Activated T-helper 17 cell treated with anti-CD3 and anti-CD28 coated beads, Interleukin-2, amount 50 U/mL, for 72 hours (primary cell): ENCODE measurements around the gene DEDD. TPM values are rescaled to one million over a fixed set of nuclear protein-coding genes. Genes with fewer than 3 reads are reported as not detected.
A peak's percentile ranks its signal among the peaks of the same experiment; 100 is the strongest.

ENCODE experiments used
- ATAC-seq: fragments of 150-1000 bp; cut with Tn5 transposase; replicated peaks from 2 replicates; pipeline ENCODE4 v1.10.0; 2021; ENCODE audit warnings: mild to moderate bottlenecking, moderate library complexity
- H3K27ac Mint-ChIP-seq: one replicate; pipeline ENCODE4 v1.8.0; 2022; ENCODE audit warnings: mixed read lengths
- H3K27me3 Mint-ChIP-seq: one replicate; pipeline ENCODE4 v1.8.0; 2022; ENCODE audit warnings: mixed read lengths
- H3K36me3 Mint-ChIP-seq: one replicate; pipeline ENCODE4 v1.8.0; 2022; ENCODE audit warnings: low read depth, mild to moderate bottlenecking, mixed read lengths
- H3K4me1 Mint-ChIP-seq: one replicate; pipeline ENCODE4 v1.8.0; 2022; ENCODE audit warnings: mixed read lengths
- H3K4me3 Mint-ChIP-seq: one replicate; pipeline ENCODE4 v1.8.0; 2022; ENCODE audit warnings: mild to moderate bottlenecking, mixed read lengths
- H3K9me3 Mint-ChIP-seq: one replicate; pipeline ENCODE4 v1.8.0; 2022; ENCODE audit warnings: mixed read lengths
- total RNA-seq, 2 donors: library from RNA; stranded (reverse); gene quantifications; one replicate each; pipeline ENCODE4 v1.2.3, GENCODE V29; 2022

DEDD gene
- total RNA-seq, 2 donors from 2014 or later = 39.9 to 41.3 TPM

DNA sequence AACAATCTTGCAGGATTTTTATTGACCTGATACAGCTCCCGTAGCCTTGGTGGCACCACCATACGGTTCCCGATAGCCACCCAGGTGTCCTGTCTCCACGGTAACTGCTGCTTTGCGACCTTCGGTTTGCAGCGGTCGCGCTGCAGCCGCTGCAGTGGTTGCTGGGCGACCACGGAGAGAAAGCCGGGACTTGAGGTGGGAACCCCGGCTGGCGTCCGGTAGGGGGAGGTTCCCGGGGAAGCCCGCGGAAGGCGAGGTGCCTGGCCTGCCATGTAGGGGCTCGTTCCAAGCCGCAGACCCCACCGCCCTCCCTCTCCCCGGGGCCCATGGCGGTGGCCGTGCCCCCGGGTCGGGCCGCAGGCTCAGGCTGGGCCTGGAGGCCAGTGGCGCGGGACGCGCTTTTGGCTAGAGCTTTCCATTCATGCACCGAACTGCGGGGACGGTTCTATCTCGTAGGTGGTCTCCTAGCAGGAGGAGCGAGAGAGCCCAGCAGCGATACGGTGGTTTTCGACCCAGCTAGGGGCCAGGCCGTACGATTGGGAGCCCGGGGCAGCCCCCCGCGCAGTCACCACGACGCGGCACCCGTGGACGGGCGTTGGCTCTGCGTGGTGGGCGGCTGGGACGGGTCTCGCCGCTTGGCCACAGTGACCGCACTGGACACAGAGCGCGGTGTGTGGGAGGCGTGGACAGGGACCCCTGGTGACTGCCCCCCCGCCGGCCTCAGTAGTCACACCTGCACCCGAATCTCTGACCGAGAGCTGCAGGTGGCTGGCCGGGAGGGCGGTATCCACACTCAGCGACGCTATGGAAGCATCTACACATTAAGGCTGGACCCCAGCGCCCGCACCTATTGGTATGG, 34.0 kb downstream of the DEDD start, which contains the start of gene KLHDC9:
Gene KLHDC9, plus strand, starts transcription at position 152 of the 859 bp plus-strand sequence. Its CDS starts 175 bp downstream, at position 327.
- Mint-ChIP-seq H3K4me1 (peaks cover 16% of the 10 kb centered on the region), H3K27me3 (no peaks in the 10 kb centered on the region), H3K27ac (peak within 1 kb of the TSS; percentile 91), H3K4me3 (peak within 1 kb of the TSS; percentile 73), H3K36me3 (peaks cover 51% of the 10 kb centered on the region), H3K9me3 (no peaks in the 10 kb centered on the region)
- ATAC-seq = peak; percentile 56

DNA sequence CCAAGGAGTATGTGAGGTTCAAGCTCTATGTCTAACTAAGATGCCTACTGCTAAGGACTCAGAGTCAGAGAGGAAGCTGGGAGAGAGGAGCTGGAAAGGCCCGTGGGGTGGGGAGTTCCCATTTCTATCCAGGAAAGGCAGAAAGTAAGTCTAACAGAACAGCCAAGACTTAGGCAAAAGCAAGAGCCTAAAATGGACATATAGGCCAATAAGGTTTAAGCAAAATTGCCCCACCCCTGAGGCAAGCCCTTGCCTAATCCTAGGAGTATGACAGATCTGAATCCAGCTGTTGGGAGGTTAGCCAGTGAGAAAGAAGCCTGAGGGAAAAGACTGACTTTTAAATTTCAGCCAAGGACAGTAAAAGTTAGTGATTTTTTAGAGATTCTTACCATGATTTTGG, 35.9 kb downstream of the DEDD start:
- peak overlapping the region; percentile 34 for H3K4me3 Mint-ChIP-seq
- ATAC-seq = no peak
- no peaks in the 10 kb centered on the region for H3K9me3 Mint-ChIP-seq
- H3K4me1 Mint-ChIP-seq = peaks cover 32% of the 10 kb centered on the region
- H3K36me3 Mint-ChIP-seq = peaks cover 33% of the 10 kb centered on the region
- peak overlapping the region; percentile 47 for H3K27ac Mint-ChIP-seq
- no peaks in the 10 kb centered on the region for H3K27me3 Mint-ChIP-seq

DNA sequence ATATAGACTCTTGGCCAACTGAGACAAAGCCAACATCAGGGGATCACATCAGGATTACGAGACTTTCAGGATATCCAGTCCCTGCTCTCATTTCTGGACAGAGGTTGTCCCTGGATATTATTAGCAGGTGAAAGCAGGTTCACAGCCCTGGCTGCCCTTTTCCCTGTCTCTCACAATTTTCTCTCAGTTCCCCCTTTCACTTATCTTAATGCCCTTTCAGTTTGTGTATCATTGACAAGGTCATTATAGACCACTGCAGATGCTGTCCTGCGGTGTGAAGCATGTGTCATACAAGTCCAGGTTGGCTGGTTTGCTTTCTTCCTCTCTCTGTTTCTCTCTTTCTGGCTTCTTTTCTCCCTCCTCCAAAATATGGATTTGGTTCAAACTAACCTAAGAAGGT, 36.5 kb downstream of the DEDD start:
- Mint-ChIP-seq H3K27me3 (no peaks in the 10 kb centered on the region), H3K4me1 (peaks cover 32% of the 10 kb centered on the region), H3K9me3 (no peaks in the 10 kb centered on the region), H3K4me3 (peak overlapping the region; percentile 34), H3K36me3 (peaks cover 28% of the 10 kb centered on the region), H3K27ac (peak overlapping the region; percentile 47)
- ATAC-seq = no peak

DNA sequence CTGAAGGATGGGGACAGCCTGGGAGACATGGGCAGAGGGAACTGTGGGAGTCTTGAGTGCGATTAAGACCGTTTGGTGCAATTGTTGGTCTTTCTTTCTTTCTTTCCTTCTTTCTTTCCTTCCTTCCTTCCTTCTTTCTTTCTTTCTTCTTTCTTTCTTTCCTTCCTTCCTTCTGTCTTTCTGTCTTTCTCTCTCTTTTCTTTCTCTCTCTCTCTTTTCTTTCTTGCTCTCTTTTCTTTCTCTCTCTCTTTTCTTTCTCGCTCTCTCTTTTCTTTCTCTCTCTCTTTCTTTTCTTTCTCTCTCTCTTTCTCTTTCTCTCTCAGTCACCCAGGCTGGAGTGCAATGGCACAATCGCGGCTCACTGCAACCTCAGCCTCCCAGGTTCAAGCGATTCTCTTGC, 37.2 kb downstream of the DEDD start:
- H3K27ac Mint-ChIP-seq = no peak overlapping the region
- H3K36me3 Mint-ChIP-seq = peaks cover 20% of the 10 kb centered on the region
- no peaks in the 10 kb centered on the region for H3K9me3 Mint-ChIP-seq
- no peak for ATAC-seq
- H3K27me3 Mint-ChIP-seq = no peaks in the 10 kb centered on the region
- no peak overlapping the region for H3K4me3 Mint-ChIP-seq
- peaks cover 40% of the 10 kb centered on the region for H3K4me1 Mint-ChIP-seq

DNA sequence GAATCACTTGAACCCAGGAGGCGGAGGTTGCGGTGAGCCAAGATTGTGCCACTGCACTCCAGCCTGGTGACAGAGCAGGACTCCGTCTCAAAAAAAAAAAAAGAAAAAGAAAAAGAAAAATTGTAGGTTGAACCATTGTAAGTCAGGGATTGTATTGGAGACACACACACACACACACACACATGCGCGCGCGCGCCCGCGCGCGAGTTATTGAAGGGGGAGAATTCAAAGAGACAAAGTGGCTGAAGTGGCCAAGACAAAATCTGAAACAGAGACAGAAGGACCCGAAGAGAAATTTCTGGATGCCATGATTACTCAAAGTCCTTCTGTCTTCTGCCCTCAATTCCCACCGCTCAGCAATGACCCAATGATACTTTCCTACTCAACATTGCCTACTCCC, 38.0 kb downstream of the DEDD start:
- Mint-ChIP-seq H3K27me3 (no peaks in the 10 kb centered on the region), H3K4me3 (no peak overlapping the region), H3K4me1 (peaks cover 40% of the 10 kb centered on the region), H3K27ac (no peak overlapping the region), H3K9me3 (no peaks in the 10 kb centered on the region), H3K36me3 (peaks cover 13% of the 10 kb centered on the region)
- ATAC-seq = no peak

DNA sequence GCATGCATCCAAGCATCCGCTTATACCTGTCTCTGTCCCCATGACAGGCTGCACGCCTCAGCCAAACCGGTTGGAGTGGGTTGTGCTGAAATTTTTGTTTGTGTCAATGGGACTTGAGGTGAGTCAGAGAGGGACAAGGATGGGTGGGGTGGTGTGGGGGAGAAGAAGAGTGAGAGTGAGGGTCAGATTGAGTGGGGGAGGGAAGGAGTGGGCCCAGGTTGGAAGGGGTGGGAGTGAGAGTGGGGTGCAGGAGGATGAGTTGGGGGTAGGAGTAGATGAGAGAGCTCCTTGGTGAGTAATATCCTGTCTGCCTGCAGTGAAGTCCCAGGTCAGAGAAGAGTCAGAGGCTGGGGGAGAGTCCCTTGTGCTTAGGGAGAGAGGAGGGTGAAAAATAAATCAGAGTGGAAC, 39.8 kb downstream of the DEDD start:
- no peaks in the 10 kb centered on the region for H3K9me3 Mint-ChIP-seq
- peaks cover 4% of the 10 kb centered on the region for H3K36me3 Mint-ChIP-seq
- H3K27ac Mint-ChIP-seq = peak overlapping the region; percentile 50
- peaks cover 32% of the 10 kb centered on the region for H3K4me1 Mint-ChIP-seq
- peak; percentile 96 for ATAC-seq
- peak overlapping the region; percentile 42 for H3K4me3 Mint-ChIP-seq
- no peaks in the 10 kb centered on the region for H3K27me3 Mint-ChIP-seq

DNA sequence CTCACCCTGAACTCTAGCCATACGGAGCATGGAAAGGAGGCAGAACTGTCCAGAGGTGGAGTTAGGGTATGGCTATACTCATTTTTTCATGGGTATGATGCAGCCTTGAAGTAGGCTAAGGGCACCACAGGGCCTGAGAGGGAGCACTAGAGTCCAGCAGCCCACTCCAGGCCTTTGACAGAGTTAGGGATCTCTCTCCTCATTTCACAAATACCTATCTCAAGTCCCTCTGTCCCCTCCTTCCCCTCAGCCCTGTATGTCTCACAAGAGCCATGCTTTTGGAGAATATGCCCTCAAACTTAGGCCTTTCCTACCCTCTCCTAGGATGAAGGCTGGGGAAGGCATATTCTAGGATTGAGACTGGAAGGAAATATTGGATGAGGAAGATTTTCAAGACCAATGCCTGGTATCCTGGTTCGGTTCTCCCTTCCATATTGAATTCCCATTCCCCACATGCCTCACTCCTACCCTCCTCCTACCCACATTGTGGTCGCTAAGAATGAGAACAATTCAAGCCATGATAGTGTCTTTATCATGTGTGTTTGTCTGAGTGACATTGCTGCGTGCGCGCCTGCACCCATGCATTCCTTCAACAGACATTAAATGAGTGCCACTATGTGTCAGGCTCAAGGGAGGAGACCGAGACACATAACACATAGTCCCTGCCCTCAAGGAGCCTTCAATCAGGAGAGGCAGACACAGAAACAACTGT, 40.5 kb downstream of the DEDD start:
- Mint-ChIP-seq H3K36me3 (no peaks in the 10 kb centered on the region), H3K4me3 (peak overlapping the region; percentile 42), H3K9me3 (no peaks in the 10 kb centered on the region), H3K27me3 (no peaks in the 10 kb centered on the region), H3K27ac (peak overlapping the region; percentile 50), H3K4me1 (peaks cover 25% of the 10 kb centered on the region)
- peak; percentile 13 for ATAC-seq

DNA sequence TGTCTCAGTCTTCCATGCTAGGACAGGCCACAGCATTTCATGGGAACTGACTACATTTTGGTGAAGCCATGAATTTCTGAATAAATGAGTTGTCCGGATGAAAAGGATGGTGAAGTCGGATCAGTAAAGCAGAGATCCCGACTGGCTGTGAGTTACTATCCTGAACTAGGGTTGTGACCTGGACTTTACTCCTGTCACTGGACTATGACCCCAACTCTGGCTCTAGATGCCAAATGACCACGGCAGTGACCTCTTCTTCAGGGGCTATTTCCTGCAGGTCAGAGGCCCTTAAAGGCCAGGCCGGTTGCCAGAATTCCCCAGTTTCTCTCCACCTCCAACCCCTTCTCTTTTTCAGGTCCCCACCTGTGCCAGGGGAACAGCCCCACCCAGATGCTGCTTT, 41.4 kb downstream of the DEDD start:
- Mint-ChIP-seq H3K9me3 (no peaks in the 10 kb centered on the region), H3K27ac (no peak overlapping the region), H3K27me3 (no peaks in the 10 kb centered on the region), H3K4me1 (peaks cover 24% of the 10 kb centered on the region), H3K4me3 (peak overlapping the region; percentile 7), H3K36me3 (no peaks in the 10 kb centered on the region)
- no peak for ATAC-seq

DNA sequence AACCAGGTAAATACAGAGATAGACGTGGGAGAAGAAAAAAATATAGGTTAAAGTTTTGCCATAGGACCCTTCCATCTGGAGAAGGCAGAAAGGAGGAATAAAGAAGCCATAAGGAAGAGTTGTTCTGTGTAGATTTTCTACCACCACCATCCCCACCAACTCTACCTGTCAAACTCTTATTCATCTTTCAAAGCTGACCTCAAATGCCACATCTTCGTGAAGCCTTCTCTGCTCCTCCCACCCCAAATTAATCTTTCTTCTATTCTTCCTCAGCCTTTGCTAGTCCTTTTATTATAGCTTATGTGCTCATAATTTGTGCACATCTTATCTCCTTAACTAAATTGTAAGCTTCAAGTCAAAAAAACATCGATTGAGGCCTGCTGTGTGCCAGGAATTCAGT, 41.9 kb downstream of the DEDD start:
- peak; percentile 37 for ATAC-seq
- no peaks in the 10 kb centered on the region for H3K27me3 Mint-ChIP-seq
- no peak overlapping the region for H3K27ac Mint-ChIP-seq
- H3K4me1 Mint-ChIP-seq = peaks cover 24% of the 10 kb centered on the region
- H3K36me3 Mint-ChIP-seq = no peaks in the 10 kb centered on the region
- H3K4me3 Mint-ChIP-seq = peak overlapping the region; percentile 7
- no peaks in the 10 kb centered on the region for H3K9me3 Mint-ChIP-seq

DNA sequence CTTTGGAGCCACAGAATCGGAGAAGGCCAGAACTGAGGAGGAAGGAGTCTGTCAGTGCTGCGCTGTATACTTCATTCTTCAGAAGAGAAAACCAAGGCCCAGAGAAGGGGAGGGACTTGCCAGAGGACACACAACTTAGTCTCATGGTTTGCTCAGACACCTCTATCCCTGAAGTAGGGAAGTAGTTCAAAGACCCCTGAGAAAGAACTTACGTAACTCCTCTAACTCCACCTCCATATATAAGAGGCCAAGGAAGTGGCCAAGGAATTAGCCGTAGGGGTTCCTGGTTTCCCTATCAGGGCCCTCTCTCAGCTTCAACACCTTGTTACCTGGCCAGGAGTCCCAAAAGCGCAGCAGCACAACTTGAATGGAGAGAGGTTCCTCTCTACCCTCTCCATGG, 42.5 kb downstream of the DEDD start:
- H3K4me3 Mint-ChIP-seq = no peak overlapping the region
- no peaks in the 10 kb centered on the region for H3K27me3 Mint-ChIP-seq
- no peak overlapping the region for H3K27ac Mint-ChIP-seq
- H3K36me3 Mint-ChIP-seq = no peaks in the 10 kb centered on the region
- no peaks in the 10 kb centered on the region for H3K9me3 Mint-ChIP-seq
- ATAC-seq = no peak
- H3K4me1 Mint-ChIP-seq = peaks cover 24% of the 10 kb centered on the region

DNA sequence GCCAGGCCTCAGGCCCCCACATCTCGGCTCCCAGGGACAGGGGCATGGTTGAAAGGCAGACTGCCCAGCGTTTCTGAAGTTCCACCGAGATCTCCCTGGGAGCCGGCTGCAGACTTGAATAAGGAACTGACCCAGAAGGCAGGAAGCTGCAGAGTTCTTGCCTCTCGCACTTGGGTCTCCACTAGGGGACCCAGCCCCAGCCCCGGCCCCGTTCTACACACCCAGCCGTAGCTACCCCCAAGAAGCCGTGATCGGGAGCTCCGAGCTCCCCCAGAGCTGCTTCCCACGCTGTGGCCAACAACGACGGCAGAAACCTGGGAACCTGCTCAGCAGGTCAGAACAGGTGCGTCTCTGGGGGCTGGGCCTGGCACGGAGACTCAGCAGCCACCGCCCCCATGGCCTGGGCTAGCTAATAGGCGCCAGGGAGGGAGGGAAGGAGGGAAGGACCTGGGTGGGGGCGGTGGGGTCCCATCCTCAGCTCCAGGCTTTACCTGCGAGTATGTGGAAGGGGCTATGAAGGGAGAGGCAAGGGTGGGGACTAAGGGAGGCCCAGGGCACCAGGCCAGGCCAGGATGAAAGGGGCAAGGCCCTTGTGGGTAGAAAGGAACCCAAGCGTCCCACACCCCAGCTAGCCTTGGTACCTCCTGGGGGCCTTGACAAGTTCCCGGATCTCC, 43.1 kb downstream of the DEDD start, which contains the start of gene NECTIN4:
Gene NECTIN4, minus strand, starts transcription at position 308 of the 674 bp plus-strand sequence. Its CDS starts 262 bp downstream, at position 46.
- Mint-ChIP-seq H3K27ac (peak within 1 kb of the TSS; percentile 64), H3K27me3 (no peaks in the 10 kb centered on the region), H3K9me3 (no peaks in the 10 kb centered on the region), H3K36me3 (no peaks in the 10 kb centered on the region), H3K4me1 (peaks cover 24% of the 10 kb centered on the region), H3K4me3 (peak within 1 kb of the TSS; percentile 7)
- ATAC-seq = no peak

DNA sequence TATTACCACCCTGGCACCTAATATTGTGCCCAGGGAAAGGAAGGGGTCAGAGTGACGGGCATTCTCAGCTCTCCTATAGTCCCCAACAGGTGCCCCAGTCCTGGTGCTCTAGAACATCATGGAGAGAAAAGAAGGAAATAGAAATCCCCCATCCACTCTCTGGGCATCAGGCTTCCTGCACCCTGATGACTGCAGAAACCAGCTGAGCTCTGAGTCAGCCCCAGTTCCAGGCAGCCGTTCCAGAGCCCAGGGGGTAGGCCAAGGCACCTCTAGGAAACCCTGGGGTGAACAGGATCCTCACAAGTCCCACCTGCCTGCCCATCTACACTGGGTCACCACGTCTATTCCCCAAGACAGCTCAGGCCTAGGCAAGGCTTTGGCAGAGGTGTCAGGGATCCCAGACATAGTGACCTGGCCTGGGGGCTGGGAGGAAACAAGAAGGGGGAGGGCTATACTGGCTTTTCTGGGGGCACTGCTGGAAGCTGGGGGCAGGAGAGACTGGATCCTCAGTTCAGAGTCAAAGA, 43.8 kb downstream of the DEDD start:
- Mint-ChIP-seq H3K36me3 (no peaks in the 10 kb centered on the region), H3K4me1 (peaks cover 24% of the 10 kb centered on the region), H3K27me3 (no peaks in the 10 kb centered on the region), H3K27ac (peak overlapping the region; percentile 64), H3K4me3 (no peak overlapping the region), H3K9me3 (no peaks in the 10 kb centered on the region)
- no peak for ATAC-seq

DNA sequence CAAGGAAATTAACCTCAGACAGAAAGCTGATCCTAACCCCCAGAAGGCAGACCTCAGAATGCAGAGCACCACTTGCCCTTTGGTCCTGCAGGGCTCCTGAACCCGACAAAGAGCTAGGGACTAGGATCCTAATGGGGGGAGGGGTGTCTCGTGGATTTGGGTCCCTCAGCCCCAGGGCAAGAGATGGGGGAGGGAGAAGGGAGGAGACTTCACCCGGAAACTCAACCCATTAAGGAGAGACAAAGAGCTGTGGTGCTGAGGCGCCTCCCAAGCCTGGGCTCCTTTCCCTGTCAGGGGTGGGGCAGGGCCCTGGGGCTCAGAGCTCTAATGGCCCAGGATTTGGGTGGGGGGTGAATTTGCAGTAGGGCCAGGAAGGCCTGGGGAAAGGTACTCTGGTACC, 46.0 kb downstream of the DEDD start:
- H3K9me3 Mint-ChIP-seq = no peaks in the 10 kb centered on the region
- H3K27ac Mint-ChIP-seq = peak overlapping the region; percentile 20
- H3K27me3 Mint-ChIP-seq = no peaks in the 10 kb centered on the region
- H3K36me3 Mint-ChIP-seq = no peaks in the 10 kb centered on the region
- peaks cover 8% of the 10 kb centered on the region for H3K4me1 Mint-ChIP-seq
- no peak overlapping the region for H3K4me3 Mint-ChIP-seq
- ATAC-seq = no peak

DNA sequence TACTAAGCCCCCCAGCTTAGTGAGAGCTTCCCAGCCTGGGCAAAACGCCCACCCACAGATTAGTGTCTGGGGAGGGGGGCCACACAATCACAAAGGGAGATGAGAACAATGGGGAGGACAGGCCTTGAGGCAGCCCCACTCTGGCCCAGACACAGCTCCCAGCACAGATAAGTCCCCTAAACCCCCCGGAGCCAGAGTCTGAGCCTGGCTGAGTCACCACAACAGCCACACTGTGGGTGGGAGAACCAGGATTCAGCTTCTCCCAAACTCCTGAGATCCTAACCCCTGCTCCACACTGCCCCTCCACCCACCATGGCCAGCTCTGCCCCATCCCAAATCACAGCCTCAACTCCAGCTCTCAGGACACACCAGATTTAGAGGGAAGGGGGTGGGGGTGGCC, 47.3 kb downstream of the DEDD start:
- Mint-ChIP-seq H3K36me3 (no peaks in the 10 kb centered on the region), H3K4me1 (no peaks in the 10 kb centered on the region), H3K9me3 (no peaks in the 10 kb centered on the region), H3K4me3 (no peak overlapping the region), H3K27me3 (no peaks in the 10 kb centered on the region), H3K27ac (peak overlapping the region; percentile 20)
- ATAC-seq = no peak
